GM12865 (cell line): ENCODE measurements around the gene GID8.

Experiments
- DNase-seq: peaks from one replicate; pipeline ENCODE4 v3.0.0; 2010; ENCODE audit warnings: low read depth
- H3K4me3 ChIP-seq: 2 replicates; pipeline ENCODE4 v1.5.1; 2011; ENCODE audit warnings: mild to moderate bottlenecking, low read depth, low read length, control low read depth
- TF ChIP-seq, protein P1 (sequence below): IDR thresholded peaks from 2 replicates; pipeline ENCODE4 v1.5.1; 2011; ENCODE audit warnings: low read length, control low read depth, low read depth, inconsistent platforms; ENCODE audit not compliant: insufficient read depth; ENCODE audit errors: missing control alignments

GID8 gene

GRCh38 chr20:62962221-62962879 is 24.4 kb downstream of the GID8 start:
- TF ChIP-seq, protein P1, sequence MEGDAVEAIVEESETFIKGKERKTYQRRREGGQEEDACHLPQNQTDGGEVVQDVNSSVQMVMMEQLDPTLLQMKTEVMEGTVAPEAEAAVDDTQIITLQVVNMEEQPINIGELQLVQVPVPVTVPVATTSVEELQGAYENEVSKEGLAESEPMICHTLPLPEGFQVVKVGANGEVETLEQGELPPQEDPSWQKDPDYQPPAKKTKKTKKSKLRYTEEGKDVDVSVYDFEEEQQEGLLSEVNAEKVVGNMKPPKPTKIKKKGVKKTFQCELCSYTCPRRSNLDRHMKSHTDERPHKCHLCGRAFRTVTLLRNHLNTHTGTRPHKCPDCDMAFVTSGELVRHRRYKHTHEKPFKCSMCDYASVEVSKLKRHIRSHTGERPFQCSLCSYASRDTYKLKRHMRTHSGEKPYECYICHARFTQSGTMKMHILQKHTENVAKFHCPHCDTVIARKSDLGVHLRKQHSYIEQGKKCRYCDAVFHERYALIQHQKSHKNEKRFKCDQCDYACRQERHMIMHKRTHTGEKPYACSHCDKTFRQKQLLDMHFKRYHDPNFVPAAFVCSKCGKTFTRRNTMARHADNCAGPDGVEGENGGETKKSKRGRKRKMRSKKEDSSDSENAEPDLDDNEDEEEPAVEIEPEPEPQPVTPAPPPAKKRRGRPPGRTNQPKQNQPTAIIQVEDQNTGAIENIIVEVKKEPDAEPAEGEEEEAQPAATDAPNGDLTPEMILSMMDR, result no peak
- no peak for DNase-seq
- H3K4me3 ChIP-seq, result no peak overlapping the region

GRCh38 chr20:62962891-62963613 is 25.1 kb downstream of the GID8 start:
- DNase-seq, result no peak
- TF ChIP-seq, protein P1, result no peak
- H3K4me3 ChIP-seq, result no peak overlapping the region

DNA sequence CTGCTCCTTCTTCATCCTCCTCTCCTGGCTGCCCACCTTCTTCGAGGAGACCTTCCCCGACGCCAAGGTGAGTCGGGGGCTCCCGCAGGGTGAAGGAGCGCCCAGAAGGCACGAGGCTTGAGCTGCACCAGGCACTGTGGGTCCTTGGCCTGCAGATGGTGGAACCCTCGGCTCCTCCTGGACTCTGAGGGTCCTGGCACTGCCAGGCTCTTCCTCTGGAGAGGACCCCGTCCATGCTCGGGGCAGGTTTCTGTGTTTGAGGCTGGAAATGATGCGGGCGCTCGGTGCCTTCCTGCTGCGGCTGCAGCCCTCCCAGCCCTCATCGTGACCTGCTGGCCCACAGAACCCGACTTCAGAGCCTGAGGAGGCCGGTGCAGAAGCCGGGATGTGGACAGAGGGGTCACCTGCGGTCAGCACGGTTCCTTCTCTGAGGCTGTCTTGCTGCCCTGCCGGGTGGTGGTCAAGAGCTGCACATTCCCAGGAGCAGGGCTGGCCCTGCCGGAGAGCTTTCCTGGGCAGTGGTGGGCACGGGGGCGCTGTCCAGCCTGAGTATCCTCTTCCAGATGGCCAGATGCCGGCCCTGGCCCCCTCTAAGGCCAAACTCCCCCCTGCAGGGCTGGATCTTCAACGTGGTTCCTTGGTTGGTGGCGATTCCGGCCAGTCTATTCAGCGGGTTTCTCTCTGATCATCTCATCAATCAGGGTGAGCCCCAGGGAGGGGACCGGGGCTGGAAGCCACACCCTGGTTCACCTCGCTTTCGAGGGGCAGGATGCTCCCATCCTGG is 25.9 kb downstream of the GID8 start:
- DNase-seq, result no peak
- TF ChIP-seq, protein P1, result no peak
- H3K4me3 ChIP-seq, result no peak overlapping the region

DNA sequence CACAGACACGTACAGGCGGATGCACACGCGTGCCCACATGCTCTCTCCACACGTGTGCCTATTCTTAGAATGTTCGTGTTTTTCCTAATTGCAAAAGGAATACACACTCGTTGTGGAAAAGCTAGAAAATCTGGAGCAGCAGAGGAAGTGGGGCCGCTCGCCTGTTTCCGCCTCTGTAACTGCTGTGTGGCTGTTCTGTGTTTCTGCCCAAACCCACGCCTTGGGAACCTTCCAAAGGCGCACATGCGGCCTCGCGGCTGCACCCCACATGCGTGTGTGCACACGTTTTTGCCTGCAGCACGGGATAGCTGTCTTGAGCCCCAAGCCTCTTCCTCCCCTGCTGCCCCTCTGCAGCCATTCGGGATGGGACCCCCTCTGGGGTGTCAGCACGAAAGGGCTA is 26.8 kb downstream of the GID8 start:
- no peak for DNase-seq
- H3K4me3 ChIP-seq, result no peak overlapping the region
- TF ChIP-seq, protein P1, result no peak

DNA sequence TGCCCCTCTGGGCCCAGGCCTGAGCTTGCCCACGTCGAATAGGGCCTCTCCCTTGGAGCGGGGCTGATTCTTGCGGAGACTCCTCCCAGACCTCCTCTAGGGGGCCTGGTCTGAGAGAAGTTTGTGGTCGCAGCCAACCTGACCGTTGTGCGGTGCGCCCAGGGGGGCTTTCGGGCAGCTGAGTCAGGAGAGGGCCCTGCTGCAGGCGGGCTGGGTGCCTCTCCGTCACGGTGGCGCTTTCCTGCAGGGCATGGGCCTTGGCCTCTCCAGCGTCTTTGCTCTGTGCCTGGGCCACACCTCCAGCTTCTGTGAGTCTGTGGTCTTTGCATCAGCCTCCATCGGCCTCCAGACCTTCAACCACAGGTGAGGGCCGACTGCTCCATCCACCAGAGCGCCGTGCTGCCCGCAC is 27.4 kb downstream of the GID8 start:
- no peak overlapping the region for H3K4me3 ChIP-seq
- DNase-seq, result no peak
- TF ChIP-seq, protein P1, result no peak

GRCh38 chr20:62966212-62967148 is 28.5 kb downstream of the GID8 start:
- no peak overlapping the region for H3K4me3 ChIP-seq
- TF ChIP-seq, protein P1, result no peak
- DNase-seq, result no peak
